GM23338 (cell line): ENCODE data around the gene SLC15A1.

Experiments used
- CREB1 ChIP-seq: fragments of 250-450 bp; sonication (Bioruptor Pico); IDR thresholded peaks from 2 replicates; pipeline ENCODE4 v1.5.0; 2020; ENCODE audit warnings: low read depth, mild to moderate bottlenecking, moderate library complexity
- EZH2 ChIP-seq: fragments of 200-600 bp; sonication (generic); IDR thresholded peaks from one replicate; pipeline ENCODE4 v1.8.0; 2017; ENCODE audit warnings: antibody characterized with exemption, mild to moderate bottlenecking, low read depth; ENCODE audit not compliant: unreplicated experiment
- EZH2phosphoT487 ChIP-seq: fragments of 200-600 bp; sonication (generic); IDR thresholded peaks from one replicate; pipeline ENCODE4 v1.8.1; 2018; ENCODE audit warnings: antibody characterized with exemption; ENCODE audit not compliant: unreplicated experiment
- JUNB ChIP-seq: IDR thresholded peaks from one replicate; pipeline ENCODE4 v1.6.1; 2016; ENCODE audit warnings: antibody characterized with exemption; ENCODE audit not compliant: unreplicated experiment
- POLR2AphosphoS5 ChIP-seq: IDR thresholded peaks from 2 replicates; pipeline ENCODE4 v1.6.1; 2016; ENCODE audit warnings: antibody characterized with exemption, low read depth
- REST ChIP-seq: IDR thresholded peaks from one replicate; pipeline ENCODE4 v1.6.1; 2018; ENCODE audit warnings: antibody characterized with exemption; ENCODE audit not compliant: unreplicated experiment
- STAT1 ChIP-seq: IDR thresholded peaks from one replicate; pipeline ENCODE4 v1.6.1; 2016; ENCODE audit warnings: antibody characterized with exemption; ENCODE audit not compliant: unreplicated experiment
- TF ChIP-seq, protein P1 (sequence below), 2 experiments: fragments of 200-600 bp in 1 of 2; sonication (generic) in 1 of 2; conservative IDR thresholded peaks; 2 replicates each; pipeline versions ENCODE4 v1.5.1 to v1.6.1; 2016 to 2017; ENCODE audit warnings: antibody characterized with exemption in 2 of 2, low read depth in 2 of 2, mild to moderate bottlenecking in 2 of 2, moderate library complexity in 1 of 2
- TF ChIP-seq, protein P2 (sequence below): fragments of 250-450 bp; sonication (Bioruptor Pico); IDR thresholded peaks from 2 replicates; pipeline ENCODE4 v1.5.0; 2020; ENCODE audit warnings: mild to moderate bottlenecking, moderate library complexity
- TF ChIP-seq, protein P3 (sequence below): IDR thresholded peaks from 2 replicates; pipeline ENCODE4 v1.6.1; 2016; ENCODE audit warnings: antibody characterized with exemption

DNA sequence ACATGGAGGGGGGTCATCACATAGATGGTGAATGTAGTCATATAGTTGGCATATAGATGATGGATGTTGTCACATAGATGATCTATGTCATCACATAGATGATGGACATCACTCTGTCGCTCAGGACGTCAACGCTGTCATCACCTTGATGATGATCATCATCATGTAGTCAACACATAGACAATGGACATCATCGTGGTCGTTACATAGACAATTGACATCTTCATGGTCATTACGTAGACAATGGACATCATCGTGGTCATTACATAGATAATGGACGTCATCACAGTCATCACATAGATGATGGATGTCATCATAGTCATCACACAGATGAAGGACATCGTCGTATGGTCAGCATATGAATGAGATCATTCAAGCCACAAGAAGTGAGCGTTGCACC is 28.6 kb upstream of the SLC15A1 start:
- TF ChIP-seq, protein P1, sequence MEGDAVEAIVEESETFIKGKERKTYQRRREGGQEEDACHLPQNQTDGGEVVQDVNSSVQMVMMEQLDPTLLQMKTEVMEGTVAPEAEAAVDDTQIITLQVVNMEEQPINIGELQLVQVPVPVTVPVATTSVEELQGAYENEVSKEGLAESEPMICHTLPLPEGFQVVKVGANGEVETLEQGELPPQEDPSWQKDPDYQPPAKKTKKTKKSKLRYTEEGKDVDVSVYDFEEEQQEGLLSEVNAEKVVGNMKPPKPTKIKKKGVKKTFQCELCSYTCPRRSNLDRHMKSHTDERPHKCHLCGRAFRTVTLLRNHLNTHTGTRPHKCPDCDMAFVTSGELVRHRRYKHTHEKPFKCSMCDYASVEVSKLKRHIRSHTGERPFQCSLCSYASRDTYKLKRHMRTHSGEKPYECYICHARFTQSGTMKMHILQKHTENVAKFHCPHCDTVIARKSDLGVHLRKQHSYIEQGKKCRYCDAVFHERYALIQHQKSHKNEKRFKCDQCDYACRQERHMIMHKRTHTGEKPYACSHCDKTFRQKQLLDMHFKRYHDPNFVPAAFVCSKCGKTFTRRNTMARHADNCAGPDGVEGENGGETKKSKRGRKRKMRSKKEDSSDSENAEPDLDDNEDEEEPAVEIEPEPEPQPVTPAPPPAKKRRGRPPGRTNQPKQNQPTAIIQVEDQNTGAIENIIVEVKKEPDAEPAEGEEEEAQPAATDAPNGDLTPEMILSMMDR (conservative IDR thresholded peaks at IDR 0.05; ENCODE audit: low read depth in 2 of 2): no peak
- TF ChIP-seq JUNB (no peak), EZH2 (no peak), EZH2phosphoT487 (no peak), POLR2AphosphoS5 (no peak), REST (no peak), CREB1 (CRISPR knock-in tag) (no peak), STAT1 (no peak)
- TF ChIP-seq, protein P2, sequence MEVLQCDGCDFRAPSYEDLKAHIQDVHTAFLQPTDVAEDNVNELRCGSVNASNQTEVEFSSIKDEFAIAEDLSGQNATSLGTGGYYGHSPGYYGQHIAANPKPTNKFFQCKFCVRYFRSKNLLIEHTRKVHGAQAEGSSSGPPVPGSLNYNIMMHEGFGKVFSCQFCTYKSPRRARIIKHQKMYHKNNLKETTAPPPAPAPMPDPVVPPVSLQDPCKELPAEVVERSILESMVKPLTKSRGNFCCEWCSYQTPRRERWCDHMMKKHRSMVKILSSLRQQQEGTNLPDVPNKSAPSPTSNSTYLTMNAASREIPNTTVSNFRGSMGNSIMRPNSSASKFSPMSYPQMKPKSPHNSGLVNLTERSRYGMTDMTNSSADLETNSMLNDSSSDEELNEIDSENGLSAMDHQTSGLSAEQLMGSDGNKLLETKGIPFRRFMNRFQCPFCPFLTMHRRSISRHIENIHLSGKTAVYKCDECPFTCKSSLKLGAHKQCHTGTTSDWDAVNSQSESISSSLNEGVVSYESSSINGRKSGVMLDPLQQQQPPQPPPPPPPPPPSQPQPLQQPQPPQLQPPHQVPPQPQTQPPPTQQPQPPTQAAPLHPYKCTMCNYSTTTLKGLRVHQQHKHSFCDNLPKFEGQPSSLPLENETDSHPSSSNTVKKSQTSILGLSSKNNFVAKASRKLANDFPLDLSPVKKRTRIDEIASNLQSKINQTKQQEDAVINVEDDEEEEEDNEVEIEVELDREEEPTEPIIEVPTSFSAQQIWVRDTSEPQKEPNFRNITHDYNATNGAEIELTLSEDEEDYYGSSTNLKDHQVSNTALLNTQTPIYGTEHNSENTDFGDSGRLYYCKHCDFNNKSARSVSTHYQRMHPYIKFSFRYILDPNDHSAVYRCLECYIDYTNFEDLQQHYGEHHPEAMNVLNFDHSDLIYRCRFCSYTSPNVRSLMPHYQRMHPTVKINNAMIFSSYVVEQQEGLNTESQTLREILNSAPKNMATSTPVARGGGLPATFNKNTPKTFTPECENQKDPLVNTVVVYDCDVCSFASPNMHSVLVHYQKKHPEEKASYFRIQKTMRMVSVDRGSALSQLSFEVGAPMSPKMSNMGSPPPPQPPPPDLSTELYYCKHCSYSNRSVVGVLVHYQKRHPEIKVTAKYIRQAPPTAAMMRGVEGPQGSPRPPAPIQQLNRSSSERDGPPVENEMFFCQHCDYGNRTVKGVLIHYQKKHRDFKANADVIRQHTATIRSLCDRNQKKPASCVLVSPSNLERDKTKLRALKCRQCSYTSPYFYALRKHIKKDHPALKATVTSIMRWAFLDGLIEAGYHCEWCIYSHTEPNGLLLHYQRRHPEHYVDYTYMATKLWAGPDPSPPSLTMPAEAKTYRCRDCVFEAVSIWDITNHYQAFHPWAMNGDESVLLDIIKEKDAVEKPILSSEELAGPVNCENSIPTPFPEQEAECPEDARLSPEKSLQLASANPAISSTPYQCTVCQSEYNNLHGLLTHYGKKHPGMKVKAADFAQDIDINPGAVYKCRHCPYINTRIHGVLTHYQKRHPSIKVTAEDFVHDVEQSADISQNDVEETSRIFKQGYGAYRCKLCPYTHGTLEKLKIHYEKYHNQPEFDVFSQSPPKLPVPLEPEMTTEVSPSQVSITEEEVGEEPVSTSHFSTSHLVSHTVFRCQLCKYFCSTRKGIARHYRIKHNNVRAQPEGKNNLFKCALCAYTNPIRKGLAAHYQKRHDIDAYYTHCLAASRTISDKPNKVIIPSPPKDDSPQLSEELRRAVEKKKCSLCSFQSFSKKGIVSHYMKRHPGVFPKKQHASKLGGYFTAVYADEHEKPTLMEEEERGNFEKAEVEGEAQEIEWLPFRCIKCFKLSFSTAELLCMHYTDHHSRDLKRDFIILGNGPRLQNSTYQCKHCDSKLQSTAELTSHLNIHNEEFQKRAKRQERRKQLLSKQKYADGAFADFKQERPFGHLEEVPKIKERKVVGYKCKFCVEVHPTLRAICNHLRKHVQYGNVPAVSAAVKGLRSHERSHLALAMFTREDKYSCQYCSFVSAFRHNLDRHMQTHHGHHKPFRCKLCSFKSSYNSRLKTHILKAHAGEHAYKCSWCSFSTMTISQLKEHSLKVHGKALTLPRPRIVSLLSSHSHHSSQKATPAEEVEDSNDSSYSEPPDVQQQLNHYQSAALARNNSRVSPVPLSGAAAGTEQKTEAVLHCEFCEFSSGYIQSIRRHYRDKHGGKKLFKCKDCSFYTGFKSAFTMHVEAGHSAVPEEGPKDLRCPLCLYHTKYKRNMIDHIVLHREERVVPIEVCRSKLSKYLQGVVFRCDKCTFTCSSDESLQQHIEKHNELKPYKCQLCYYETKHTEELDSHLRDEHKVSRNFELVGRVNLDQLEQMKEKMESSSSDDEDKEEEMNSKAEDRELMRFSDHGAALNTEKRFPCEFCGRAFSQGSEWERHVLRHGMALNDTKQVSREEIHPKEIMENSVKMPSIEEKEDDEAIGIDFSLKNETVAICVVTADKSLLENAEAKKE (CRISPR knock-in tag): no peak
- TF ChIP-seq, protein P3, sequence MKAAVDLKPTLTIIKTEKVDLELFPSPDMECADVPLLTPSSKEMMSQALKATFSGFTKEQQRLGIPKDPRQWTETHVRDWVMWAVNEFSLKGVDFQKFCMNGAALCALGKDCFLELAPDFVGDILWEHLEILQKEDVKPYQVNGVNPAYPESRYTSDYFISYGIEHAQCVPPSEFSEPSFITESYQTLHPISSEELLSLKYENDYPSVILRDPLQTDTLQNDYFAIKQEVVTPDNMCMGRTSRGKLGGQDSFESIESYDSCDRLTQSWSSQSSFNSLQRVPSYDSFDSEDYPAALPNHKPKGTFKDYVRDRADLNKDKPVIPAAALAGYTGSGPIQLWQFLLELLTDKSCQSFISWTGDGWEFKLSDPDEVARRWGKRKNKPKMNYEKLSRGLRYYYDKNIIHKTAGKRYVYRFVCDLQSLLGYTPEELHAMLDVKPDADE: no peak
